ENCODE measurements around the gene FHOD3.

FHOD3 gene

DNA sequence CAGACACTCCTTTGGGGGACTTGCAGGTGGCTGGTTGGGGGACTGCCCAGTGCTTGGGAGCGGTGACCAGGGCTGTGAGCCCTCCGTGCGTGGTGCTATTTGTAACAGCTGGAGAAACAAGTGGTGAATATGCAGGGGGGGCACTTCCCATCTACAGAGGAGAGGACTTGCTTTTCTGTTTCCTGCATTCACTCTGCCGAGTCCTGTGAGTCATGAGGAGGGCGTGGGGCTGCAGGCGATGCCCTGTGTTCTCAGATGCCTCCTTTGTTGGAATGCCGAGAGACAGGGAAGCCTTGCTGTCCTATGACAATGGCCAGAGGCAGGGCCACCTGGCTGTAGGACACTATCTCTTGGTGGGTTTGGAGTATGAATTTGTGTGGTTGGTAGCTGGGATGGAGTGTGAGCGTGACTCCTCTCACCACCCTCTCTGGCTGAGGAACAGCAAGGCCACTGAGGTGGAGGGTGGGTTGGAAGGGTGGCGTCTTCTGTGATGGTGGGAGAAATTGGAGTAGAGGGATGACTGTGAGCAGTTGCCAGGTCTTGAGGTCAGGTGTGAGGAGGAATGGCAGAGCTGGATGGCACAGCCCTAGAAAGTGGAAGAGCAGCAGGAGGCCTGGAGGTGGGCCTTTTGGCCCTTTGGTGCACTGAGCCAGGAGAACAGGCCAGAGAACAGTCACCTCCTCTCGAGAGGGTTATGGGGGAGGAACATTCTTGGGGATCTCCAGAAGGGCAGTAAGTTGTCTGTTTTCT, 24.3 kb downstream of the FHOD3 start:
- no peak for DNase-seq (ENCODE audit: extremely low read depth, low read depth)
- TF ChIP-seq, protein P1, sequence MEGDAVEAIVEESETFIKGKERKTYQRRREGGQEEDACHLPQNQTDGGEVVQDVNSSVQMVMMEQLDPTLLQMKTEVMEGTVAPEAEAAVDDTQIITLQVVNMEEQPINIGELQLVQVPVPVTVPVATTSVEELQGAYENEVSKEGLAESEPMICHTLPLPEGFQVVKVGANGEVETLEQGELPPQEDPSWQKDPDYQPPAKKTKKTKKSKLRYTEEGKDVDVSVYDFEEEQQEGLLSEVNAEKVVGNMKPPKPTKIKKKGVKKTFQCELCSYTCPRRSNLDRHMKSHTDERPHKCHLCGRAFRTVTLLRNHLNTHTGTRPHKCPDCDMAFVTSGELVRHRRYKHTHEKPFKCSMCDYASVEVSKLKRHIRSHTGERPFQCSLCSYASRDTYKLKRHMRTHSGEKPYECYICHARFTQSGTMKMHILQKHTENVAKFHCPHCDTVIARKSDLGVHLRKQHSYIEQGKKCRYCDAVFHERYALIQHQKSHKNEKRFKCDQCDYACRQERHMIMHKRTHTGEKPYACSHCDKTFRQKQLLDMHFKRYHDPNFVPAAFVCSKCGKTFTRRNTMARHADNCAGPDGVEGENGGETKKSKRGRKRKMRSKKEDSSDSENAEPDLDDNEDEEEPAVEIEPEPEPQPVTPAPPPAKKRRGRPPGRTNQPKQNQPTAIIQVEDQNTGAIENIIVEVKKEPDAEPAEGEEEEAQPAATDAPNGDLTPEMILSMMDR (IDR thresholded peaks at IDR 0.05; ENCODE audit: low read depth, low read length), result no peak

DNA sequence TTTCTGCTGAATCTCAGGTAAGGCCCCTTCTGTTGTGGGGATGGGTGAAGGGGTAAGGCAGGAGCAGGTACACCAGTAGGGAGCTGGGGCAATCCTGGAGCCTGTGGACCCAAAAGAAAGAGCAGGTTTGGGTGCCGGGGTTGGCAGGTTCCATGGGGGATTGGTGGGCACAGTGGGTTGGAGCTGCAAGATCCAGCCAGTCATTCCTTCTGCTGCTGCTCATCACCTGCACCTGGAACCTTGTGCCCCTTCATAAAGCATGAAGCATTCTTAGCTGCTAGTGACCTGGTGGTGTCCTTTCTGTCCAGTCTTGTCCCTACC, 24.9 kb downstream of the FHOD3 start:
- TF ChIP-seq, protein P1 (IDR thresholded peaks at IDR 0.05; ENCODE audit: low read depth, low read length), result no peak
- DNase-seq (ENCODE audit: extremely low read depth, low read depth), result no peak

DNA sequence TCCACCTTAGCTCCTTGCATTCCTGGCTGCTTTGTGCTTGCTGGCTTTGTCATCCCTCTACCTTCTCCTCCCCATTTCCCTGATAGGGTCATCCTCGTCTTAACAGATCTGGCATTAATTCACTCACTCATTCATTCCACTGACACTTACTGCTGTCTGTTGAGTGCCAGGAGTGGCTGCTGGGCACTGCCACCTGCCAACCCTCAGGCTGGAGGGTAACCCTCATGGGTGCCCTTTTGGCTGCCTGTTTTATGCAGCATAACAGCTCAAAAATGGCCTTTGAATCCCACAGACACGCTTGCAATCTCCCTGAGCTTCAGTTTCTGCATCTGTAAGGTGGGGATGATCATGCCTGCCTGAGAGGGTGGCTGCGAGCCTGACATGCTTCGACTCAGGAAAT, 25.2 kb downstream of the FHOD3 start:
- TF ChIP-seq, protein P1 (IDR thresholded peaks at IDR 0.05; ENCODE audit: low read depth, low read length), result no peak
- no peak for DNase-seq (ENCODE audit: extremely low read depth, low read depth)

DNA sequence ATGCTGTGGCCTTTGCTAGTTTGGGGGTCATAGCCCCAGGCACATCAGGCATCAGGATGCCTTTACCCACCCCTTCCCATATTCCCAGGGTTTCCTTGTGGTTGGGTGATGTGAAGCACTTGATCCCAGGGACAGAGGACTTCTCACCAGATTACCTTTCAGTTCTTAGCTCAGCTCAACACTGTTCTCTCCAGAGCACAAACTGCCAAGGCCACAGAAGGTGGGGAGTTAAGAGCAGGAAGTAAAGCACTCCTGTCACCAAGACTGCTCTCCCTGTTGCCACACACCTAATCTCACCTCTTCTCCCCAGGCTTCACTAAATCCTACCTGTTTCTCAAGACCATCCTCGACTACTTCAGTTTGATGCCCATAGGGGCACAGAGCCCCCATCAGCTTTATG, 25.9 kb downstream of the FHOD3 start:
- DNase-seq (ENCODE audit: extremely low read depth, low read depth), result no peak
- TF ChIP-seq, protein P1 (IDR thresholded peaks at IDR 0.05; ENCODE audit: low read depth, low read length), result no peak

DNA sequence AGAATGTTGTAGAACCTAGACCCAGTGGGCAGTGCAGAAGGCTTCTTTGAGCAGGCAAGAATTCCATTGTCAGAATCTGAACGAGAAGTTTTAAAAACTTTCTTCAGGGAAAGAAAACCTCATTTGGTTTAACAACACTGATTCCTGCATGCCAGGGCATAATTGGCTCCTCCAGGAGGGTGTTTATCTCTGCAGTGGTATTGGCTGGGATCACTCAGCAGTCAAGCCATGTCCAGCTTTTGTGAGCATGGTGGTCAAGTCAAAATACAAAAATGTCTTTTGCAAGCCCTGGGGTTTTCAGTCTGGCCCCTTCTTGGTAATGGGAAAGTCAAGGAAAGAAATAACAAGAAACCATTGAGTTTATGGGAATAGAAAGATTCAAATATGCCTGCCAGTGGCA, 28.3 kb downstream of the FHOD3 start:
- DNase-seq (ENCODE audit: extremely low read depth, low read depth), result no peak
- TF ChIP-seq, protein P1 (IDR thresholded peaks at IDR 0.05; ENCODE audit: low read depth, low read length), result no peak

DNA sequence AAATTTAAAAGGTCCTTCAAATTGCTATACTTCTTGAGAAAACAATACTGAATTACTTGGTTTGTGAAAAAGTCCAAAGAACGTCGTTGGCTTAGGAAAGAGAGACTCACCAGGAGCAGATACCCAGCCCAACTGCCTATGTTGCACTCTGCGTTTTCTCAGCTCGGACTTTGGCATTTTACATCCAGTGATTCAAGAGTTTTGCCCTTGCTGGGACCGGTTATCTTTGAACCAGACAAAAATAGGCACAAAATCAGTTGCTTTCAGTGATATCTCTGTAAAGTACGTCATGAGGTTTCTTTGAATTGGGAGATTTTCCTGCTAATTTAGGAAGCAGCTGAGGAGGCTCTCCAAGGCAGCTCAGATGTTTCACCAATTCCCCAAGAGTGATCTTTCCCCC, 29.3 kb downstream of the FHOD3 start:
- no peak for DNase-seq (ENCODE audit: extremely low read depth, low read depth)
- TF ChIP-seq, protein P1 (IDR thresholded peaks at IDR 0.05; ENCODE audit: low read depth, low read length), result no peak

DNA sequence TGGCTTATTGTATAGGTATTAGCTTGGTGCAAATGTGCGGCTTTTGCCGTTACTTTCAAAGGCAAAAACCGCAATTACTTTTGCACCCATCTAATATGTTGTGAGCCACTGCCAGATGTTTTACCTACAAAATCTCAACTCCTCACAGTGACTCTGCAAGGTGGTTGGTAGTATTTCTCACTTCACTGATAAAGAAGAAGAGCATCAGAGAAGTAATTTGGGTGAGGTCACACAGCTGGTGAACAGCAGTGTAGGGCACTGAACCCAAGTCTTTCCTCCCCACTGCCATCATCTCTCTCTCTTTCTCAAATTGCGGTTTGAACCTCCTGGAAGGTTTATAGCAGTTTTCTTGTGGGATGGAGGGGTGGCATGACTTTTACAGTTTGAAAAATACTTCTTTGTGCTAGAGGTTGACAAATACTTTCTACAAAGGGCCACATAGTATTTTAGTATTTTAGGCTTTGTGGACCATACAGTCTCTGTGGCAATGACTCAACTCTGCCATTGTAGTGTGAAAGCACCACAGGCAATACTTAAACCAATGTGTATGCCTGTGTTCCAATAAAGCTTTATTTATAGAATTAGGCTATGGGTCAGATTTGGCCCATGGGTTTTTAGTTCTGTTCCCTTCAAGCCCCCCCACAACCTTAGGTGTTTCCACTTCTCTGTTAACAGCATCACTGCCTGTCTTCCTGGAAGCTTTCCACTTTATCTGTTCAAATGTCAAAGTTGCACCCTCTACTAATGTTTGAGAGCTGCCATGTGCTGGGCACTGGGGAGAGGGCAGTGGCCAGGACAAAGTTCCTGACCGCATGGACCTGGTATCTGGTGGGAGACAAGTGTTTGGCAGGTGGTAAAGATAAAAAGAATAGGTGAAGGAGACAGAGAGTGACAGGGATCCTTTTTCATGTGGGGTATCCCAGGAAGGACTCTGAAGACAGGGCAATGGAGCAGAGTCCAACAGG, 30.1 kb downstream of the FHOD3 start:
- TF ChIP-seq, protein P1 (IDR thresholded peaks at IDR 0.05; ENCODE audit: low read depth, low read length), result no peak
- DNase-seq (ENCODE audit: extremely low read depth, low read depth), result no peak

All from AG09319 (cell line).